Measurements from ENCODE around the gene ELANE.

DNA sequence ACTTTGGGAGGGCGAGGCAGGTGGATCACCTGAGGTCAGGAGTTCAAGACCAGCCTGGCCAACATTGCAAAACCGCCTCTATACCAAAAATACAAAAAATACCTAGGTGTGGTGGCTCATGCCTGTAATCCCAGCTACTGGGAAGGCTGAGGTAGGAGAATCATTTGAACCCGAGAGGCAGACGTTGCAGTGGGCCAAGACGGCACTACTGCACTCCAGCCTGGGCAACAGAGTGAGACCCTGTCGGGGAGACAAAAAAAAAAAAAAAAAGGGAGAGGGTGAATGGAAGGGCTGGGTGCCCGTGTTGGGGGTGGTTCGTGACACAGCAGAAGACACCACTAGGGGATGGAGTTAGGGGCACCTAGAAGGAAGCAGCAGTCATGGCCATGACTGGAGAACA is 18.2 kb downstream of the ELANE start:
- TF ChIP-seq, protein P1, sequence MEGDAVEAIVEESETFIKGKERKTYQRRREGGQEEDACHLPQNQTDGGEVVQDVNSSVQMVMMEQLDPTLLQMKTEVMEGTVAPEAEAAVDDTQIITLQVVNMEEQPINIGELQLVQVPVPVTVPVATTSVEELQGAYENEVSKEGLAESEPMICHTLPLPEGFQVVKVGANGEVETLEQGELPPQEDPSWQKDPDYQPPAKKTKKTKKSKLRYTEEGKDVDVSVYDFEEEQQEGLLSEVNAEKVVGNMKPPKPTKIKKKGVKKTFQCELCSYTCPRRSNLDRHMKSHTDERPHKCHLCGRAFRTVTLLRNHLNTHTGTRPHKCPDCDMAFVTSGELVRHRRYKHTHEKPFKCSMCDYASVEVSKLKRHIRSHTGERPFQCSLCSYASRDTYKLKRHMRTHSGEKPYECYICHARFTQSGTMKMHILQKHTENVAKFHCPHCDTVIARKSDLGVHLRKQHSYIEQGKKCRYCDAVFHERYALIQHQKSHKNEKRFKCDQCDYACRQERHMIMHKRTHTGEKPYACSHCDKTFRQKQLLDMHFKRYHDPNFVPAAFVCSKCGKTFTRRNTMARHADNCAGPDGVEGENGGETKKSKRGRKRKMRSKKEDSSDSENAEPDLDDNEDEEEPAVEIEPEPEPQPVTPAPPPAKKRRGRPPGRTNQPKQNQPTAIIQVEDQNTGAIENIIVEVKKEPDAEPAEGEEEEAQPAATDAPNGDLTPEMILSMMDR (IDR thresholded peaks at IDR 0.05; ENCODE audit: borderline replicate concordance, extremely low read depth, low read length, poor library complexity, severe bottlenecking) = no peak
- no peak for TF ChIP-seq EZH2 (IDR thresholded peaks at IDR 0.05; ENCODE audit: borderline replicate concordance, low read depth, low read length, severe bottlenecking)
